ENCODE data around the gene RDH5. TPM values are rescaled to one million over a fixed set of nuclear protein-coding genes. Genes with fewer than 3 reads are reported as not detected.

Gene RDH5
- total and polyA plus RNA-seq, 2 of the 4 experiments (the other 2 are of a cell fraction), result 7.3 to 18.8 TPM

- no peak overlapping the region for H2BK5ac ChIP-seq (ENCODE audit: low read depth, low read length, poor library complexity, severe bottlenecking)
- POLR2A ChIA-PET (ENCODE audit: unreplicated experiment), result no interaction called here
Observed at GRCh38 chr12:55682087-55682796, 38.0 kb upstream of the RDH5 start.

More at GRCh38 chr12:55682087-55682796, 38.0 kb upstream of the RDH5 start:
- Histone ChIP-seq H2AK5ac (ENCODE audit: low read depth, low read length) (no peak overlapping the region), H2AFZ (replicated peaks; ENCODE audit: low read length, poor library complexity) (peak overlapping the region; percentile 85), H2BK120ac (ENCODE audit: low read depth, low read length) (no peak overlapping the region), H3K27ac (ENCODE audit: insufficient read depth, low read length) (no peak overlapping the region), H3K56ac (ENCODE audit: extremely low read depth, insufficient read depth, low read length) (no peak overlapping the region), H3K4me2 (ENCODE audit: low read depth, low read length) (no peak overlapping the region), H4K20me1 (ENCODE audit: insufficient read depth, low read length) (no peaks in the 10 kb centered on the region), H3K14ac (replicated peaks; ENCODE audit: low read depth, low read length) (no peak overlapping the region), H3K27me3 (ENCODE audit: control insufficient read depth, insufficient read depth, low read length) (peaks cover 12% of the 10 kb centered on the region), H3K23ac (ENCODE audit: low read depth, low read length) (no peak overlapping the region), H3K9me3 (ENCODE audit: control insufficient read depth, insufficient read depth, low read length) (no peaks in the 10 kb centered on the region), H3K36me3 (ENCODE audit: control insufficient read depth, insufficient read depth, low read length) (no peaks in the 10 kb centered on the region), H4K5ac (ENCODE audit: low read depth, low read length) (no peak overlapping the region), H2BK15ac (ENCODE audit: low read depth, low read length) (no peak overlapping the region), H4K91ac (ENCODE audit: insufficient read depth, low read depth, low read length) (no peak overlapping the region), H3K4me1 (ENCODE audit: control insufficient read depth, insufficient read depth, low read length) (peaks cover 2% of the 10 kb centered on the region), H3K4me3 (ENCODE audit: insufficient read depth, low read depth, low read length) (no peak overlapping the region), H3K18ac (ENCODE audit: low read depth, low read length) (no peak overlapping the region), H3K4ac (ENCODE audit: low read depth, low read length) (no peak overlapping the region), H3K9ac (ENCODE audit: low read depth, low read length) (no peak overlapping the region), H3K9me1 (ENCODE audit: insufficient read depth, low read length) (no peaks in the 10 kb centered on the region), H4K8ac (ENCODE audit: low read depth in 2 of 2, low read length in 2 of 2) (no peak overlapping the region), H3K79me1 (ENCODE audit: low read depth in 1 of 2, low read length in 2 of 2) (no peaks in the 10 kb centered on the region), H2AK9ac (replicated peaks; ENCODE audit: low read depth, low read length, poor library complexity) (no peak overlapping the region), H2BK20ac (ENCODE audit: low read depth, low read length) (no peak overlapping the region)
- no TSS peak for BruUV-seq (replicated peaks)
- ATAC-seq (ENCODE audit: low read depth) (no peak), DNase-seq (no peak)
- 60% methylated on average over 1 of the region's 13 CpGs; no CpG with 5 or more reads in 1 of the 2 experiments for WGBS, 2 experiments (ENCODE audit: extremely low coverage in 2 of 2, insufficient read length in 1 of 2)
- in situ Hi-C loops (cut with MboI; ENCODE audit: low sequenced_read_pairs) (no loop called here), intact Hi-C loops (cut with micrococcal nuclease) (no loop called here), dilution Hi-C loops (cut with HindIII; ENCODE audit: low sequenced_read_pairs, unreplicated experiment) (no loop called here)
- TF ChIP-seq CHD1 (IDR thresholded peaks at IDR 0.05; ENCODE audit: low read depth, low read length) (no peak), BHLHE40 (IDR thresholded peaks at IDR 0.05; ENCODE audit: low read depth, low read length) (no peak), CEBPB (IDR thresholded peaks at IDR 0.05; ENCODE audit: low read depth, low read length) (no peak), MAFK (IDR thresholded peaks at IDR 0.05; ENCODE audit: low read depth, low read length) (no peak), MAZ (IDR thresholded peaks at IDR 0.05; ENCODE audit: borderline replicate concordance, low read depth, low read length) (no peak), RCOR1 (IDR thresholded peaks at IDR 0.05; ENCODE audit: insufficient replicate concordance, low read length) (no peak), USF2 (IDR thresholded peaks at IDR 0.05; ENCODE audit: low read depth, low read length) (no peak), RFX5 (IDR thresholded peaks at IDR 0.05; ENCODE audit: low read depth, low read length) (no peak), NFE2L2 (IDR thresholded peaks at IDR 0.05; ENCODE audit: low read depth, low read length) (no peak), RAD21 (IDR thresholded peaks at IDR 0.05; ENCODE audit: low read length) (no peak), ELK1 (IDR thresholded peaks at IDR 0.05; ENCODE audit: borderline replicate concordance, low read depth, low read length) (no peak), FOS (IDR thresholded peaks at IDR 0.05; ENCODE audit: low read depth, low read length) (no peak)
- CTCF ChIA-PET, result interaction anchor here (1.1 to 1.2 kb wide), 2 partner anchors 14 to 56 kb away, joined by 3 read pairs; no protein-coding TSS in a partner anchor
